Measurements from ENCODE around the gene ZFP57.

- TF ChIP-seq CTCF (IDR thresholded peaks at IDR 0.05; ENCODE audit: insufficient read depth, low read length, poor library complexity, severe bottlenecking) (no peak), EZH2phosphoT487 (conservative IDR thresholded peaks at IDR 0.05; ENCODE audit: low read length) (no peak)
These were observed 42.3 kb upstream of the ZFP57 start, which contains the start of gene HLA-F for GRCh38 chr6:29723262-29723665.
